ENCODE data around the gene CMTM4.

The CMTM4 gene

GRCh38 chr16:66682271-66682670 lies 14.3 kb downstream of the CMTM4 start:
- TF ChIP-seq, protein P1, sequence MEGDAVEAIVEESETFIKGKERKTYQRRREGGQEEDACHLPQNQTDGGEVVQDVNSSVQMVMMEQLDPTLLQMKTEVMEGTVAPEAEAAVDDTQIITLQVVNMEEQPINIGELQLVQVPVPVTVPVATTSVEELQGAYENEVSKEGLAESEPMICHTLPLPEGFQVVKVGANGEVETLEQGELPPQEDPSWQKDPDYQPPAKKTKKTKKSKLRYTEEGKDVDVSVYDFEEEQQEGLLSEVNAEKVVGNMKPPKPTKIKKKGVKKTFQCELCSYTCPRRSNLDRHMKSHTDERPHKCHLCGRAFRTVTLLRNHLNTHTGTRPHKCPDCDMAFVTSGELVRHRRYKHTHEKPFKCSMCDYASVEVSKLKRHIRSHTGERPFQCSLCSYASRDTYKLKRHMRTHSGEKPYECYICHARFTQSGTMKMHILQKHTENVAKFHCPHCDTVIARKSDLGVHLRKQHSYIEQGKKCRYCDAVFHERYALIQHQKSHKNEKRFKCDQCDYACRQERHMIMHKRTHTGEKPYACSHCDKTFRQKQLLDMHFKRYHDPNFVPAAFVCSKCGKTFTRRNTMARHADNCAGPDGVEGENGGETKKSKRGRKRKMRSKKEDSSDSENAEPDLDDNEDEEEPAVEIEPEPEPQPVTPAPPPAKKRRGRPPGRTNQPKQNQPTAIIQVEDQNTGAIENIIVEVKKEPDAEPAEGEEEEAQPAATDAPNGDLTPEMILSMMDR (conservative IDR thresholded peaks at IDR 0.05; ENCODE audit: low read depth, low read length): no peak
- H3K79me2 ChIP-seq (ENCODE audit: insufficient read depth, low read depth): no peaks in the 10 kb centered on the region
- H3K9ac ChIP-seq: no peak overlapping the region
- H2AFZ ChIP-seq (ENCODE audit: low read depth): no peak overlapping the region
- no peak overlapping the region for H3K4me2 ChIP-seq
- H3K4me3 ChIP-seq (IDR thresholded peaks at IDR 0.05; ENCODE audit: insufficient read depth, low read depth, low read length): no peak overlapping the region
- H3K27ac ChIP-seq: no peak overlapping the region
- H3K4me1 ChIP-seq (ENCODE audit: low read depth, poor library complexity, severe bottlenecking): no peaks in the 10 kb centered on the region
- no peaks in the 10 kb centered on the region for H3K36me3 ChIP-seq (ENCODE audit: insufficient read depth)
- no peaks in the 10 kb centered on the region for H4K20me1 ChIP-seq (ENCODE audit: insufficient read depth)
- H3K27me3 ChIP-seq (ENCODE audit: insufficient read depth, low read depth): no peaks in the 10 kb centered on the region

DNA sequence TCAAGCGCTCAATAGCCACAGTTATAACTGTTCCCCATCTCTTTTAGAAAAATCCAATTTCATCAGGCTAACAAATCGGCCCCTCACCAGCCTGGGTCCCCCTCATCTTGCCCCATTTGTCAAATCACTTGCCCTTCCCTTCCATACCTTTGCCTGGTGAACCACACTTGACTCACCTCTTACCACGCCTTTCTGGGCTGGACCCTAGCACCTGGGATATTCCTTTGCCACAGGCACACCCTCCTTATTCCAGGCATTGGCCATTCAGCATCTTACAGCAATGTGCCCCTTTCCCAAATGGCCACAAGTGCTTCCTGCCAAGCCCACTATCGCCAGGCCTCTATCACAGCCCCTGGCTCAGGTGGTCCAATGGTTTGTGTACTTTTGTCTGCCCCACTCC lies 14.9 kb downstream of the CMTM4 start:
- no peak overlapping the region for H3K4me3 ChIP-seq (IDR thresholded peaks at IDR 0.05; ENCODE audit: insufficient read depth, low read depth, low read length)
- no peak overlapping the region for H3K27ac ChIP-seq
- TF ChIP-seq, protein P1 (conservative IDR thresholded peaks at IDR 0.05; ENCODE audit: low read depth, low read length): no peak
- no peaks in the 10 kb centered on the region for H3K27me3 ChIP-seq (ENCODE audit: insufficient read depth, low read depth)
- no peak overlapping the region for H2AFZ ChIP-seq (ENCODE audit: low read depth)
- no peaks in the 10 kb centered on the region for H3K36me3 ChIP-seq (ENCODE audit: insufficient read depth)
- no peak overlapping the region for H3K9ac ChIP-seq
- H3K4me2 ChIP-seq: no peak overlapping the region
- H3K79me2 ChIP-seq (ENCODE audit: insufficient read depth, low read depth): no peaks in the 10 kb centered on the region
- no peaks in the 10 kb centered on the region for H3K4me1 ChIP-seq (ENCODE audit: low read depth, poor library complexity, severe bottlenecking)
- H4K20me1 ChIP-seq (ENCODE audit: insufficient read depth): no peaks in the 10 kb centered on the region

DNA sequence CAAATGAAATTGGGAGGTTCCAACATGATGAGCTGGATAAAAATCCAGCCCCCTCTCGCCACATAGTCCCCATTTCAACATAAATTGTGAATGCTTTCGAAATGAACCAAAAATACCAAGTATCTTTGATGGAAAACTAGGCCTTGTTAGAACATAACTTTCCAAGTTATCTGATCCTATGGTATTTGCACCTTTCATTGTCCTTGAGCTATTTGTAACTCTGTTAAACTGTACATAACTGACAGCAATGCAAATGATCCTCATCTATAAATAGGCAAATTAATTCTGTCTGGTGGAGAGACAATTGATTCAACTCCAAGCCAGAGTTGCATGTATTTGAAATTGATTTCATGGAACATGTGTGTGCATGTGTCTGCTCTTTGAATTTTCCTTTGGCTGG lies 18.2 kb downstream of the CMTM4 start:
- H4K20me1 ChIP-seq (ENCODE audit: insufficient read depth): no peaks in the 10 kb centered on the region
- H3K4me3 ChIP-seq (IDR thresholded peaks at IDR 0.05; ENCODE audit: insufficient read depth, low read depth, low read length): no peak overlapping the region
- H3K9ac ChIP-seq: no peak overlapping the region
- H3K36me3 ChIP-seq (ENCODE audit: insufficient read depth): no peaks in the 10 kb centered on the region
- no peak overlapping the region for H3K4me2 ChIP-seq
- H3K79me2 ChIP-seq (ENCODE audit: insufficient read depth, low read depth): no peaks in the 10 kb centered on the region
- no peaks in the 10 kb centered on the region for H3K4me1 ChIP-seq (ENCODE audit: low read depth, poor library complexity, severe bottlenecking)
- no peak overlapping the region for H2AFZ ChIP-seq (ENCODE audit: low read depth)
- no peaks in the 10 kb centered on the region for H3K27me3 ChIP-seq (ENCODE audit: insufficient read depth, low read depth)
- TF ChIP-seq, protein P1 (conservative IDR thresholded peaks at IDR 0.05; ENCODE audit: low read depth, low read length): no peak
- H3K27ac ChIP-seq: no peak overlapping the region

DNA sequence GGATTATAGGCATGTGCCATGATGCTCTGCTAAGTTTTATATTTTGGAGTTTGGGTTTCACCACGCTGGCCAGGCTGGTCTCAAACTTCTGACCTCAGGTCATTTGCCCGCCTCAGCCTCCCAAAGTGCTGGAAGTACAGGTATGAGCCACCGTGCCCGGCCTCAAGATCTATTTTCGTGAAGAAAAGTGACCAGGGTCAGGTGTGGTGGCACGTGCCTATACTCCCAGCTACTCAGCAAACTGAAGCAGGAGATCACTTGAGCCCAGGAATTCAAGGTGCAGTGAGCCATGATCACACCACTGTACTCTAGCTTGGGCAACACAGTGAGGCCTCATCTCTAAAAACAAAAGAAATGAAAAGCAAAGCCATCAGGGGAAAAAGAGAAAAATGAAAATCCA lies 18.7 kb downstream of the CMTM4 start:
- Histone ChIP-seq H3K4me1 (ENCODE audit: low read depth, poor library complexity, severe bottlenecking) (no peaks in the 10 kb centered on the region), H3K36me3 (ENCODE audit: insufficient read depth) (no peaks in the 10 kb centered on the region), H3K27ac (no peak overlapping the region), H3K4me2 (no peak overlapping the region), H3K4me3 (IDR thresholded peaks at IDR 0.05; ENCODE audit: insufficient read depth, low read depth, low read length) (no peak overlapping the region), H3K9ac (no peak overlapping the region), H2AFZ (ENCODE audit: low read depth) (no peak overlapping the region), H3K79me2 (ENCODE audit: insufficient read depth, low read depth) (no peaks in the 10 kb centered on the region), H3K27me3 (ENCODE audit: insufficient read depth, low read depth) (no peaks in the 10 kb centered on the region), H4K20me1 (ENCODE audit: insufficient read depth) (no peaks in the 10 kb centered on the region)
- TF ChIP-seq, protein P1 (conservative IDR thresholded peaks at IDR 0.05; ENCODE audit: low read depth, low read length): no peak
